Adrenal gland (tissue), 12 donors: ENCODE measurements around the gene CAGE1. TPM values are rescaled to one million over a fixed set of nuclear protein-coding genes. Genes with fewer than 3 reads are reported as not detected.

ENCODE experiments used
- DNase-seq, 7 donors: peaks; one replicate each; pipeline ENCODE4 v3.0.0-alpha.2; 2019 to 2020
- H3K27ac ChIP-seq, 5 donors: fragments of 200-600 bp; sonication (generic) in 4 of 5; 1 replicate in 3 of 5; 2 replicates in 2 of 5; pipeline versions ENCODE4 v1.5.1 to v1.8.0; 2016 to 2020; ENCODE audit warnings: mild to moderate bottlenecking in 1 of 5
- H3K27me3 ChIP-seq: fragments of 200-600 bp; 2 replicates; pipeline ENCODE4 v1.8.0; 2021
- H3K36me3 ChIP-seq, 2 donors: fragments of 200-600 bp; replicated peaks in 1 of 2; 1 replicate in 1 of 2; 2 replicates in 1 of 2; pipeline versions ENCODE4 v1.5.1 to v1.8.0; 2018 to 2022
- H3K4me1 ChIP-seq, 2 donors: fragments of 200-600 bp; replicated peaks in 1 of 2; 1 replicate in 1 of 2; 2 replicates in 1 of 2; pipeline versions ENCODE4 v1.5.1 to v1.8.0; 2018 to 2021
- H3K4me3 ChIP-seq, 4 donors: fragments of 200-600 bp; sonication (generic) in 3 of 4; one replicate each; pipeline ENCODE4 v1.5.1; 2016 to 2018
- H3K9me3 ChIP-seq, 3 donors: fragments of 200-600 bp; sonication (generic) in 1 of 3; replicated peaks in 1 of 3; 1 replicate in 2 of 3; 2 replicates in 1 of 3; pipeline versions ENCODE4 v1.5.1 to v1.8.0; 2016 to 2021
- POLR2A ChIP-seq, 2 donors: fragments of 450-650 bp; IDR thresholded peaks; one replicate each; pipeline ENCODE4 v1.6.1; 2017; ENCODE audit warnings: antibody characterized with exemption in 2 of 2, mild to moderate bottlenecking in 2 of 2, moderate library complexity in 1 of 2
- WGBS, 4 donors: extraction: QIAGEN DNeasy Blood & Tissue Kit in 2 of 4; methylation state at CpG; one replicate each; pipeline versions ENCODE4 v1.1.5 to v1.1.7; 2013 to 2017; 5-methylcytosine and 5-hydroxymethylcytosine counted together
- intact Hi-C, 2 donors: fragments of 100-400 bp; cut with DNase I; formaldehyde crosslinking; loops; one replicate each; pipeline versions ENCODE4 v1.14.1 to v1.15.0; 2022 to 2023
- polyA plus RNA-seq, 3 donors: library from polyadenylated mRNA; stranded (reverse); fragments of 200-250 nt in 2 of 3; fragments of 350-450 nt in 1 of 3; fragmentation: Illumina TruSeq in 1 of 3; extraction: RNeasy Lipid Tissue Mini Kit (QIAGEN cat#74804) in 1 of 3; gene quantifications; one replicate each; pipeline ENCODE4 v1.2.3, GENCODE V29; 2013 to 2014
- total RNA-seq, 9 donors: library from RNA; depleted of rRNA in 4 of 9; stranded (reverse); fragments of >200 nt in 4 of 9; fragments of 120-200 nt in 1 of 9; fragmentation: NEBNext Ultra II Directional in 1 of 9; extraction: Animal tissue kit (Norgen Biotek cat#: 25700) in 1 of 9; gene quantifications; one replicate each; pipeline versions ENCODE4 v1.1.0 to v1.2.4, GENCODE V29; 2013 to 2023
- TF ChIP-seq, protein P1 (sequence below), 6 experiments: fragments of 450-650 bp in 4 of 6; fragments of 200-600 bp in 2 of 6; sonication (generic) in 1 of 6; IDR thresholded peaks; 1 replicate in 5 of 6; 2 replicates in 1 of 6; pipeline versions ENCODE4 v1.5.1 to v1.8.0; 2016 to 2021; ENCODE audit warnings: antibody characterized with exemption in 6 of 6, mild to moderate bottlenecking in 2 of 6, moderate library complexity in 1 of 6
- donor health status: healthy with polysubstance abuse.
- donor health status: Bipolar disorder and iron deficiency.
- donor health status: DM: yes; HTN: yes; CAD: no.
- donor health status: DM: no; HTN: no; CAD: no.
- donor health status: DM: no; HTN: no; CAD: no.
- donor health status: DM: yes; HTN: yes; CAD: no.

The CAGE1 gene
- total and polyA plus RNA-seq, 12 donors = 0.06 to 0.25 (median 0.16) TPM; not detected in 8

DNA sequence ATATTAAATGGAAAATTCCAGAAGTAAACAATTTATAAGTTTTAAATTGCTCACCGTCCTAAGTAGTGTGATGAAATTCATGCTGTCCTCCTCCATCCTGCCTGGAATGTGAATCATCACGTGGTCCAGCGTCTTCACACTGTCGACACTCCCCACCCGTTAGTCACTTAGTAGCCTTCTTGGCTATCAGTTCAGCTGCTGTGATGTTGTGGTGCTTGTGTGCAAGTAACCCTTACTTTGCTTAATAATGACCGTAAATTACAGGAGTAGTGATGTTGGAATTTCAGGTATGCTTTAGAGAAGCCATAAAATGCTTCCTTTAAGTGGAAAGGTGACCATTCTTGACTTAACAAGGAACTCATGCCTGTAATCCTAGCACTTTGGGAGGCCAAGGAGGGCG is 25.3 kb upstream of the CAGE1 start:
- Histone ChIP-seq H3K36me3 (peaks cover 0 to 79% of the 10 kb centered on the region in 2 donors), H3K27me3 (no peaks in the 10 kb centered on the region), H3K4me3 (no peak overlapping the region), H3K27ac (no peak overlapping the region), H3K9me3 (no peaks in the 10 kb centered on the region), H3K4me1 (no peaks in the 10 kb centered on the region)
- TF ChIP-seq, protein P1, sequence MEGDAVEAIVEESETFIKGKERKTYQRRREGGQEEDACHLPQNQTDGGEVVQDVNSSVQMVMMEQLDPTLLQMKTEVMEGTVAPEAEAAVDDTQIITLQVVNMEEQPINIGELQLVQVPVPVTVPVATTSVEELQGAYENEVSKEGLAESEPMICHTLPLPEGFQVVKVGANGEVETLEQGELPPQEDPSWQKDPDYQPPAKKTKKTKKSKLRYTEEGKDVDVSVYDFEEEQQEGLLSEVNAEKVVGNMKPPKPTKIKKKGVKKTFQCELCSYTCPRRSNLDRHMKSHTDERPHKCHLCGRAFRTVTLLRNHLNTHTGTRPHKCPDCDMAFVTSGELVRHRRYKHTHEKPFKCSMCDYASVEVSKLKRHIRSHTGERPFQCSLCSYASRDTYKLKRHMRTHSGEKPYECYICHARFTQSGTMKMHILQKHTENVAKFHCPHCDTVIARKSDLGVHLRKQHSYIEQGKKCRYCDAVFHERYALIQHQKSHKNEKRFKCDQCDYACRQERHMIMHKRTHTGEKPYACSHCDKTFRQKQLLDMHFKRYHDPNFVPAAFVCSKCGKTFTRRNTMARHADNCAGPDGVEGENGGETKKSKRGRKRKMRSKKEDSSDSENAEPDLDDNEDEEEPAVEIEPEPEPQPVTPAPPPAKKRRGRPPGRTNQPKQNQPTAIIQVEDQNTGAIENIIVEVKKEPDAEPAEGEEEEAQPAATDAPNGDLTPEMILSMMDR (IDR thresholded peaks at IDR 0.05) = no peak
- TF ChIP-seq POLR2A (IDR thresholded peaks at IDR 0.05) = no peak
- no peak for DNase-seq
- 77 to 83% (median 80%) methylated on average over 7 of the region's 7 CpGs for WGBS, 4 donors
- intact Hi-C loops = loop anchor here in 1 of 2 donors (10.0 kb wide), 1 partner anchor 140 kb away; no protein-coding TSS in a partner anchor

DNA sequence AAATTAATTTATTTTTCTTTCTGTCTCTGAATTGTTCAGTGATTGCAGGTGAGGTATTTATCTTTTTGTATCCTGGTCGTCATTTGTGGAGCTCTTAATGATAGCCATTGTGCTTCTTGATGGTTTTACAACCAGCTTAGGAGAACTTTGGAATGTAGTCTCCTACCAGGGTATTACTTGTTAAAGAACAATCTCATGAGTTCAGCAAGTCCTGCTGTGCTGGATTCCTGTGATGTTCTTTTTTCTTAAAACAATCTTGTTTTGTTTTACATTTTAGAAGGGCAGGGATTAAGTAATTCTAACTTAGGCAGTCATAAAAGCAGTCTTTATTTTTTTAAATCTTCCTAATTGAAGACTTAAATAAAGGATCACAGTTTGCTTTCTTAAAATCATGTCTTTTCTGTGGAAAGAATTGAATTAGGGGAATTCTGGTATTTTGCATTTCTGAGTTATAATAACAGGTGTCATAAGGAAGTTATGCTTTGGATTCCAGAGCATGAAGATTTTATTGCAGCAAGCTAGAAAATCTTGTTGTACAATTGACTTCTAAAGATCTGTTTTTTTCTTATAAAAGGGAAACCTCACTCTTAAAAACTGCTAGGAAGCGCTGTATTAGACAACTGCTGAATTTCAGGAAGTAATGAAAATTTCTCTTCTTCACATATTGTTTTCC is 23.7 kb upstream of the CAGE1 start:
- 74 to 86% (median 82%) methylated on average over 2 of the region's 2 CpGs for WGBS, 4 donors
- TF ChIP-seq POLR2A (IDR thresholded peaks at IDR 0.05) = no peak
- intact Hi-C loops = loop anchor here in 1 of 2 donors (10.0 kb wide), 1 partner anchor 142 kb away; no protein-coding TSS in a partner anchor
- H3K4me3 ChIP-seq = no peak overlapping the region
- DNase-seq = no peak
- H3K36me3 ChIP-seq = peaks cover 0 to 85% of the 10 kb centered on the region in 2 donors
- H3K9me3 ChIP-seq = no peaks in the 10 kb centered on the region
- H3K27me3 ChIP-seq = no peaks in the 10 kb centered on the region
- H3K4me1 ChIP-seq = no peaks in the 10 kb centered on the region
- no peak overlapping the region for H3K27ac ChIP-seq

DNA sequence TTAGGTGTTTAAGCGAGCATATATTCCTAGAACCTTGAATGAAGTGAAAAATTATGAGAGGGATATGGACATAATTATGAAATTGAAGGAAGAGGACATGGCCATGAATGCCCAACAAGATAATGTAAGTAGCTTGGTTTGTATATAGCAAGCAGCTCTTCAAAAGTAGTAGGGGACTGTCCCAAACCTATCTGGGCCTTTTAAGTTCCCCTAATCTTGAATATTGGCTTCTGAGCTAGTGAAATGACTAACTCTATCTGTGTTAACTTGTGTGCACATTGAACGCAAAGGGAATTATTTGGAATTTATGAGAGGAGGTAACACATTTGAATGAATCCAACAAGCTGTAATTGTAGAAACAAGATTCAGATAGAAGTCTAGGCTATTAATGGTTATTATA is 21.8 kb upstream of the CAGE1 start:
- H3K27ac ChIP-seq = no peak overlapping the region
- no peaks in the 10 kb centered on the region for H3K4me1 ChIP-seq
- H3K4me3 ChIP-seq = no peak overlapping the region
- no peak for DNase-seq
- TF ChIP-seq, protein P1 (IDR thresholded peaks at IDR 0.05) = no peak
- TF ChIP-seq POLR2A (IDR thresholded peaks at IDR 0.05) = no peak
- peaks cover 0 to 86% of the 10 kb centered on the region in 2 donors for H3K36me3 ChIP-seq
- H3K9me3 ChIP-seq = no peaks in the 10 kb centered on the region
- 91 to 97% (median 94%) methylated on average over 2 of the region's 2 CpGs for WGBS, 4 donors
- intact Hi-C loops = loop anchor here in 1 of 2 donors (10.0 kb wide), 1 partner anchor 143 kb away; no protein-coding TSS in a partner anchor
- H3K27me3 ChIP-seq = no peaks in the 10 kb centered on the region

DNA sequence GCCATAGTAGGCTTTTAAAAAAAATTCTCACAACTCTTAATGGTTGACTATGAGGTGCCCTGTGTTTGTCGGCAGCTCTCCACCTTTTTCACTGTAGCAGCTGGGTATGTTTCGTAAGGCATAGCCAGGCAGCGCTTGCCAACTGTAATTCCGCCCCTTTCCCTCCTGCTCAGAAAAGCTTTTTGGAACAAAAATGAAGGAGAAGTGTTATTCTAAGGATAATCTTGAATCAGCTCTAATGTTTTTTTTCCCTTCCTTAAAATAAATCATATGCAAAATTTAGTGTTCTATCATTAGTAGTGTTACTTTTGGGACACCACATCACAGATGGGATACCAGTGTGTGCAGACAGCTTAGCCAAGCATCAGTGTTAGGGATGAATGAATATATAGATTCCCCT is 21.3 kb upstream of the CAGE1 start:
- intact Hi-C loops = loop anchor here in 1 of 2 donors (10.0 kb wide), 1 partner anchor 144 kb away; no protein-coding TSS in a partner anchor
- Histone ChIP-seq H3K27me3 (no peaks in the 10 kb centered on the region), H3K9me3 (no peaks in the 10 kb centered on the region), H3K36me3 (peaks cover 0 to 86% of the 10 kb centered on the region in 2 donors), H3K27ac (no peak overlapping the region), H3K4me3 (no peak overlapping the region), H3K4me1 (no peaks in the 10 kb centered on the region)
- WGBS, 4 donors = 93 to 98% (median 96%) methylated on average over 4 of the region's 4 CpGs
- DNase-seq = no peak
- TF ChIP-seq, protein P1 (IDR thresholded peaks at IDR 0.05) = no peak
- no peak for TF ChIP-seq POLR2A (IDR thresholded peaks at IDR 0.05)
